Osteocyte (in vitro differentiated cells): Measurements from ENCODE around the gene DPEP2. TPM values are rescaled to one million over a fixed set of nuclear protein-coding genes. Genes with fewer than 3 reads are reported as not detected.
"Not testable (repeated sequence)": the region's sequence is repeated elsewhere in the genome, so short reads cannot be mapped to it uniquely, and the experiment has no call there.

Experiments used
- DNase-seq: peaks from one replicate; pipeline ENCODE4 v3.0.0; 2021; ENCODE audit warnings: mixed read lengths; ENCODE audit not compliant: unreplicated experiment; ENCODE audit errors: extremely low spot score
- H3K27ac Mint-ChIP-seq: one replicate; pipeline ENCODE4 v1.8.0; 2021; ENCODE audit warnings: mild to moderate bottlenecking, mixed read lengths; ENCODE audit not compliant: unreplicated experiment
- H3K27me3 Mint-ChIP-seq: one replicate; pipeline ENCODE4 v1.8.0; 2021; ENCODE audit warnings: mixed read lengths; ENCODE audit not compliant: unreplicated experiment
- H3K36me3 Mint-ChIP-seq: one replicate; pipeline ENCODE4 v1.8.0; 2021; ENCODE audit warnings: mixed read lengths; ENCODE audit not compliant: unreplicated experiment
- H3K4me1 Mint-ChIP-seq: one replicate; pipeline ENCODE4 v1.8.0; 2021; ENCODE audit warnings: mixed read lengths; ENCODE audit not compliant: unreplicated experiment
- H3K4me3 Mint-ChIP-seq: one replicate; pipeline ENCODE4 v1.8.0; 2021; ENCODE audit warnings: mild to moderate bottlenecking, moderate library complexity, mixed read lengths; ENCODE audit not compliant: unreplicated experiment
- H3K9me3 Mint-ChIP-seq: one replicate; pipeline ENCODE4 v1.8.0; 2021; ENCODE audit warnings: mixed read lengths; ENCODE audit not compliant: unreplicated experiment
- CTCF ChIP-seq: fragments of 200-600 bp; sonication (generic); IDR thresholded peaks from 2 replicates; pipeline ENCODE4 v1.5.0; 2021; ENCODE audit warnings: antibody characterized with exemption, mild to moderate bottlenecking, moderate library complexity
- total RNA-seq: library from RNA; stranded (reverse); gene quantifications from 2 replicates; pipeline ENCODE4 v1.2.1, GENCODE V29; 2021

DPEP2 gene
- total RNA-seq, 1 donor from 2014 or later, result not detected

GRCh38 chr16:68005211-68005610 lies 5.9 kb upstream of the DPEP2 start:
- Mint-ChIP-seq H3K4me3 (no peak overlapping the region), H3K4me1 (peaks cover 9% of the 10 kb centered on the region), H3K36me3 (no peaks in the 10 kb centered on the region), H3K9me3 (no peaks in the 10 kb centered on the region), H3K27me3 (no peaks in the 10 kb centered on the region), H3K27ac (peak overlapping the region; percentile 67)
- no peak for DNase-seq
- no peak for TF ChIP-seq CTCF

- DNase-seq, result no peak
- Mint-ChIP-seq H3K4me1 (peaks cover 9% of the 10 kb centered on the region), H3K36me3 (no peaks in the 10 kb centered on the region), H3K4me3 (no peak overlapping the region), H3K27me3 (no peaks in the 10 kb centered on the region), H3K9me3 (no peaks in the 10 kb centered on the region), H3K27ac (no peak overlapping the region)
- TF ChIP-seq CTCF, result no peak
These were observed 3.7 kb upstream of the DPEP2 start for GRCh38 chr16:68003031-68003430.

- H3K9me3 Mint-ChIP-seq, result no peaks in the 10 kb centered on the region
- no peak overlapping the region for H3K27ac Mint-ChIP-seq
- no peak for TF ChIP-seq CTCF
- DNase-seq, result no peak
- peaks cover 1% of the 10 kb centered on the region for H3K4me1 Mint-ChIP-seq
- H3K36me3 Mint-ChIP-seq, result no peaks in the 10 kb centered on the region
- H3K27me3 Mint-ChIP-seq, result no peaks in the 10 kb centered on the region
- H3K4me3 Mint-ChIP-seq, result no peak overlapping the region
These were observed 1.2 kb upstream of the DPEP2 start for GRCh38 chr16:68000450-68000849.

- no peaks in the 10 kb centered on the region for H3K4me1 Mint-ChIP-seq
- H3K4me3 Mint-ChIP-seq, result no peak overlapping the region
- H3K27ac Mint-ChIP-seq, result no peak overlapping the region
- no peaks in the 10 kb centered on the region for H3K36me3 Mint-ChIP-seq
- no peak for DNase-seq
- H3K27me3 Mint-ChIP-seq, result no peaks in the 10 kb centered on the region
- no peaks in the 10 kb centered on the region for H3K9me3 Mint-ChIP-seq
- no peak for TF ChIP-seq CTCF
These were observed 701 bp upstream of the DPEP2 start for GRCh38 chr16:67999985-68000384.

GRCh38 chr16:67998231-67998778 lies 979 bp downstream of the DPEP2 start:
- H3K36me3 Mint-ChIP-seq, H3K4me3 Mint-ChIP-seq, H3K9me3 Mint-ChIP-seq, DNase-seq, H3K27ac Mint-ChIP-seq, H3K4me1 Mint-ChIP-seq, H3K27me3 Mint-ChIP-seq: not testable (repeated sequence)

GRCh38 chr16:67996666-67997065 lies 2.6 kb downstream of the DPEP2 start:
- Mint-ChIP-seq H3K4me3 (no peak overlapping the region), H3K27ac (no peak overlapping the region), H3K36me3 (no peaks in the 10 kb centered on the region), H3K9me3 (no peaks in the 10 kb centered on the region), H3K27me3 (no peaks in the 10 kb centered on the region), H3K4me1 (peaks cover 6% of the 10 kb centered on the region)
- DNase-seq, result no peak
- no peak for TF ChIP-seq CTCF
